HG03521 (cell line): ENCODE measurements around the gene ACTMAP.
"Not testable (repeated sequence)": the region's sequence is repeated elsewhere in the genome, so short reads cannot be mapped to it uniquely, and the experiment has no call there.

Source experiments
- ATAC-seq: cut with Tn5 transposase; IDR thresholded peaks from one replicate; pipeline ENCODE4 v1.9.1; 2021; ENCODE audit warnings: mild to moderate bottlenecking, moderate library complexity; ENCODE audit not compliant: unreplicated experiment

Gene ACTMAP

DNA sequence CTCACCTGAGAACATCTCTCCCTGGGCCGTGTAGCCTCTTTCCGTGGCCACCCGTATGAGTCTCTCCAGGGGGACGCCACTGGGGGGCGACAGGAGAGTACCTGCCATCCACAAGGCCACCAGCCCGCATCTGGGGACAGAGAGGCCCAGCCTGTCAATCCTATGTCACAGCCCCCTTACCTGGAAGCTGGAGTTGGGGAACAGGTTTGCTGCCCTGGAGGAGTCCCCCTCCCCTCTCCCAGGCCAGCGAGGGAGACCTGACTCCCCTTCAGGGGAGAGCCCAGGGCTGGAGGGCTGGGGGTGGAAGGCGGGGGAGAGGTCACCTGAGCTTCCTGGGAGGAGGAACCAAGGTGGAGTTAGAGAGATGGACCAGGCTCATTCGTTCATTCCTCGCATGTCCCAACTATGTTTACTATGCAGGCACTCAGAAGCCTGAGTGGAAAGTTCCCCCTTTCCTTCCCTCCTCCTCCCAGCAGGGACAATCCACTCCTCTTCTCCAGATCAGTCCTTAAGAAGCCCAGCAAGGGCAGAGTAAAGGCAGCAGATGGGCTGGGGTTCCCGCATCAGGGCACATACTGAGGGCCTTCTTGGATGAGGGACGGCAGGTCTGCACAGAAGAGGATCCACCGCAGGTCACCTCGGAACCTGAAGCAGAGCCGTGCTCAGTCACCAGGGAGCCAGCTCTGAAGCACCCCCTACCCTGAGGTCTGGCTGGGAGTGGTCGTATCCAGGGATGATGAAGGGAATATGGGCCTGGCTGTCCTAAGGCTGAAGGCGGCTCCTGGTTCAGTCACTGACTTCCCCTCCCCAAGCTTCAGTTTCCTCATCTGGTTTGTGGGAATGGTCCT lies 5.5 kb downstream of the ACTMAP start:
- ATAC-seq = no peak

DNA sequence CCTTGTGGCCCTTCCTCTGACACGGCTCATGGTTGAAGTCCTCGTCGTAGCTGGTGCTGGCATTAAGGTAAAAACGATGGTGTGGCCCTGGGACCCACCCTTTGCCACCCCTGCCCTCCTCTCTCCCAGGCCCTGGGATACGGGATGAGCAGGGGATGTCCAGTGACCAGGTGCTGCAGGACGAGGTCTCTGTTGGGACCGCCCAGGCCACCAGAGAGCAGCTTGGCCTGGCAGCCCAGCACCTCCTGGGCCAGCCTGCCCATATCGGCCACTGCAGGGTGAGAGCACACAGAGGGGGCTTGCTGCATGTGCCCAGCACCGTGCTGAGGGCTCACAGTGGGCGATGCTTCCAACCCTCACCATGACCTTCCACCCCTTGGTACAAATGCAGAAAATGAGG lies 6.4 kb downstream of the ACTMAP start:
- no peak for ATAC-seq

DNA sequence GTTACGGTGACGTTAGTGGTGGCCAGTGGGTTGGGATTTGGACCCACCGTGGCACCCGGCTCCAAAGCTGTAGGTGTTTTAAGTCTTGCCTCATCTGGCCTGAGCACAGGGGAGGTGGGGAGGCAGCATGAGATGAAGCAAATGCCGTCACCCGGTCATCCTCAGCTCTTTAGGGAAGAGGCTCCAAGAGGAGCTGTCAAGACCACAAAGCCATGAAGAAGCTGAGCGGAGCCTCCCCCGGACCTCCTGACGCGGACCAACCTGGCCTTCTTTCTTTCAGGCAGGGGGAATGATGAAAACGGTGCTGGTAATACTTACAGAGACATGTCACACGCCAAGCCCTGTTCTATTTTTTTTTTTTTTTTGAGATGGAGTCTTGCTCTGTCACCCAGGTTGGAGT lies 7.4 kb downstream of the ACTMAP start:
- no peak for ATAC-seq

- no peak for ATAC-seq
These were observed 7.8 kb downstream of the ACTMAP start for GRCh38 chr19:40742477-40742876.

DNA sequence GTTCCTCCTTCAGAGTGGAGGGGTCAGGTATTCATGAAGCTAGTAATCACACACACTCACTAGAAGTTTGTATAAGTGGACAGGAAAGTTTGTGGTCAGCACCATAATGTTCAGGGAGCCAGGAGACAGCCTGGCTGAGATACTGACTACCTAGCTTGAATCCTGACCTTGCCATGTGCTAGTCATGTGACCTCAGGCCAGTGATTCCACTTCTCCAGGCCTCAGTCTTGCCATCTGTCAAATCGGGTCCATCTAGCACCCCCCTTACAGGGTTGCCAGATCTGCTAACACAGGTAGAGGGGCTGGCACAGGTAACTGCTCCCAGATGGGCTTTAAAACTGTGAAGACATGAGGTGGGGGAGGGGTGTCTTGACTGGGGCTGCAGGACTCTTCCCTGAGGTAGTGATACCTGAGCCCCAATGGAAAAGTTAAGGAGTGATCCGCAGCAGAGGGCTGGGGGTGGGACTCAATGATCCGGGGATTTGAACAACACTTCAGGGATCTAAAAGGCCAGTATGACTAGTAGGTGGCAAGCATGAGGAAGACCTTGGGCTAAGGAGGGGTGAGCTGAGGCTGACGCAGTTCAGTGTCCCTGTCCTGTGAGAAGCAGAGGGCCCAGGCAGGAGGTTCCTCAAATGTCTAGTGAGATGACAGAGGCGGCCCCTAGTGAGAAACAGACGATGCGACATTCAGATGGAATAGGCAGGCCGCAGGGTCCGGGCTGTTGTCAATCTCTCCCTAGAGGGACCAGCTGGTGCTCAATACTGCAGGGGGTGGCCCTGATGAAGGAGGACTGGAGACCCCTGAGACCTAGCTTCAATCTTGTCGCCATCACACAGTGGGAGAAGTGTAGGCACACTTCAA lies 8.5 kb downstream of the ACTMAP start:
- ATAC-seq = no peak

GRCh38 chr19:40740747-40741146 lies 9.5 kb downstream of the ACTMAP start:
- ATAC-seq = no peak

DNA sequence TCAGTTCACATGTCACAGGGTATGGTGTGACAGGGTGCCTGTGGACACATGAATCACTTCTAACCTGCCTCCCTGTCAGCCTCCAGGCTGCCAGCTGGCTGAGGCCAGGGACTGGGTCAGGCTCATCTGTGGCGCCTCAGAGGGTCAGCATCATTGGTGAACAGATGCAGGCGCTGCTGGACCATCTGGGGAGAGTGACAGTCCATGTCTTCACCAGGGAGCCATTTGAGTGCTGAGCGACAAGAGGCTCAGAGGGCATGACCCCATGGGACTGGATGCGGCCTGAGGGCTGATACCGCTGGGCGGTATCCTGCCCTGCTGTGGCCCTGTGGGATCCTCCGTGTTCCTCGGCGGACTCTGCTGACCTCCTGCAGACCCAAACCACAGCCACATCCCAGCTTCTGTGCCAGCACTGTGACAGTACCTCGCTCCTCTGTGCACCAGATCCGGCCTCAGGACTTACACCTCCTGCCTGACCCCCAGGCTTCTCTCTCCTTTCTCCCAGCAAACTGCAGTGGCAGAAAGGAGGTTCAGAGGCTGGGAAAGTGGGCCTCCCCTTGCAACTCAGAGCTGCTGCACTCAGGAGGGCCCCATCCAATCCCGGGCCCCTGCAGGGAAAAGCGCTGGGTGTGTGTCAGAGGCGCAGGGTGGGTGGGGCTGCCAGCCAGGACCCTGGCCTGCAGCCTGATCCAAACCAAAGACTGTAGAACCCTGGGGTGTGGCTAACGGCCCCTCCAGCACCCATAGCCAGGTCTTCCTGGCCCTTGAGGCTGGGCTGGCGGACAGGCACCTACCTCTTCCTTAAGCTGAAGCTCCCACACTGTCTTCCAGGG lies 10.2 kb downstream of the ACTMAP start:
- ATAC-seq = no peak

GRCh38 chr19:40739030-40739839 lies 11.0 kb downstream of the ACTMAP start:
- no peak for ATAC-seq

DNA sequence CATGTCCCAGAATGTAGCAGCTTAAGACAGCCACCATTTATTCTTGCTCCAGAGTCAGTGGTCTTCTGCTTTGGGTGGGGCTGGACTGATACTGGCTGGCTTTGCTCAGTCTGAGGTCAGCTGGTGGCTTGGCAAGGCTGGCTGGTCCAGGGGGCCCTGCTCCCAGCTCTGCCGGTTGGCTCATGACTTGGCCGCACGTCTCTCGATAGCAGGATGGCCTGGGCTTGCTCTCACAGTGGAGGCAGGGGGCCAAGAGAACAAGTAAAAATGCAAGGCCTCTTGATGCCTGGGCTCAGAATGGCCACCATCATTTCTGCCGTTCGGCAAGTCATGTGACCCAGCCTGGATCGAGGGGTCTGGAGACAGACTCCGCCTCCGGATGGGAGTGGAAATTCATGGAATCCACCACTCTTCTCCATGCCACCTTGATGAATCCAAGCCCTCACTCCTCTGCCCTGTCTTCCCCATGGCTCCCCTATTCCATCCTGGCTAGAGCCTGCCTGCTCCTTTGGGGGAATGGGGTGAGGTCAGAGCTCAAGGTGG lies 13.1 kb downstream of the ACTMAP start:
- no peak for ATAC-seq

GRCh38 chr19:40736661-40737060 lies 13.6 kb downstream of the ACTMAP start:
- no peak for ATAC-seq

- no peak for ATAC-seq
These were observed 15.1 kb downstream of the ACTMAP start for GRCh38 chr19:40735013-40735771.

GRCh38 chr19:40733149-40733548 lies 17.1 kb downstream of the ACTMAP start:
- ATAC-seq = no peak

DNA sequence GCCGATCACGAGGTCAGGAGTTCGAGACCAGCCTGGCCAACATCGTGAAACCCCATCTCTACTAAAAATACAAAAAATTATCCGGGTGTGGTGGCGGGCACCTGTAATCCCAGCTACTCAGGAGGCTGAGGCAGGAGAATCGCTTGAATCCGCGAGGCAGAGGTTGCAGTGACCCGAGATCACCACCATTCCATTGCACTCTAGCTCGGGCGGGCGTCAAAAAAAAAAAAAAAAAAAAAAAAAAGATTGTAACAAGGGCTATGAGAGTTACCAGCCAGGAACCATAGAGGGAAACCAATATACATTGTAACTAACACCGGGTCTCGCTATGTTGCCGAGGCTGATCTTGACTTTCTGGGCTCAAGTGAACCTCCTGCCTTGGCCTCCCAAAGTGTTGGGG lies 18.0 kb downstream of the ACTMAP start:
- ATAC-seq = not testable (repeated sequence)

DNA sequence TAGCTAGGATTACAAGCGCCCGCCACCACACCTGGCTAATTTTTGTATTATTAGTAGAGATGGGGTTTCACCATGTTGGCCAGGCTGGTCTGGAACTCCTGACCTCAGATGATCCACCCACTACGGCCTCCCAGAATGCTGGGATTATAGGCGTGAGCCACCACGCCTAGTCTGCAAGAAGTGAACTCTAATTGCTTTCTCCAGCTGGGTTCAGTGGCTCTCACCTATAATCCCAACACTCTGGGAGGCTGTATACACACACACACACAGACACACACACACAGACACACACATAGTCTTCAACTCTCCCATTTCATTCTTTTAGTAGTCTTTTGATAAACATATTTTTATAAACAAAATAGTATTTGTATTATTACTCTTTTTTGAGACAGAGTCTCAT lies 20.2 kb downstream of the ACTMAP start:
- not testable (repeated sequence) for ATAC-seq

DNA sequence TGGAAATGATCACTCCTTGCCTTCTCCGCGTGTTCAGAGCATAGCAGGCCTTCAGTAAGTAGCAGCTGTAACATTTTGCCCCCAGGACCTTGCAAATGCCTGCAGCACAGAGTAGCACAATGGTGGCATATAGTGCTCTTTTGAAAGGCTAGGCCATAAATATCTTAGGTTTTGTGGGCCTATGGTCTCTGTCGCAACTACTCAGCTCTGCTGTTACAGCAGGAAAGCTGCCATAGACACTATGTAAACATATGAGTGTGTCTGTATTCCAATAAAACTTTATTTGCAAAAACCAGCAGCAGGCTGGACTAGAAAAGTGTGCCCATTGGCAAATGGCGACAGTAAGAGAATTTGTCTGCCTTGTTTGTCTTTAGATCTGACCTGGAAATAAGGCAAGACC lies 24.0 kb downstream of the ACTMAP start:
- no peak for ATAC-seq

- ATAC-seq = no peak
These were observed 25.4 kb downstream of the ACTMAP start for GRCh38 chr19:40724855-40725254.

DNA sequence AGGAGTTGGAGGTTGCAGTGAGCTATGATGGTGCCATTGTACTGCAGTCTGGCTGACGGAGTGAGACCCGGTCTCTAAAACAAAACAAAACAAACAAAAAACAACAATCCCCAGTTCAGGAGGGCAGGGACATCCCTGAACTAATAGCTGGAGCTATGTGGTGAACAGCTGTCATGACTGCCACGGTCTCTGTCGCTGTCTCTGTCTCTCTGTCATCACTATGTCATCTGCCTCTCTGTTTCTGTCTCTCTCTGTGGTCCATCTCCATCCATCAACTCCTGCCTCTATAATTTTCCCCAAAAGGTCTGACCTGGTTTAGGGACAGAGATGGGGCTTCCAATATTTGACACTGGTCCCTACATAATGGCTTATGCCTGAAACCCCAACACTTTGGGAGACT lies 26.0 kb downstream of the ACTMAP start:
- ATAC-seq = no peak

- ATAC-seq = no peak
These were observed 26.5 kb downstream of the ACTMAP start for GRCh38 chr19:40723661-40724254.
